Spleen (tissue), 7 donors: ENCODE data around the gene IQSEC1.

Experiments used
- CTCF ChIP-seq, 11 experiments: fragments of 200-600 bp in 7 of 11; fragments of 450-650 bp in 4 of 11; sonication (generic) in 4 of 11; IDR thresholded peaks in 8 of 11; conservative IDR thresholded peaks in 3 of 11; 1 replicate in 7 of 11; 2 replicates in 4 of 11; pipeline versions ENCODE4 v1.4.0 to v1.8.0; 2016 to 2021; ENCODE audit warnings: antibody characterized with exemption in 11 of 11, inconsistent platforms in 4 of 11, mild to moderate bottlenecking in 1 of 11
- POLR2A ChIP-seq, 3 donors: fragments of 450-650 bp; IDR thresholded peaks; one replicate each; pipeline ENCODE4 v1.5.1; 2017; ENCODE audit warnings: antibody characterized with exemption in 3 of 3, mild to moderate bottlenecking in 1 of 3
- POLR2AphosphoS5 ChIP-seq, 3 donors: sonication (generic); formaldehyde crosslinking; IDR thresholded peaks; one replicate each; pipeline ENCODE4 v1.5.1; 2017; ENCODE audit warnings: antibody characterized with exemption in 3 of 3
- donor health status: DM: no; HTN: no; CAD: no; lungs with moderate emphysema.
- donor health status: DM: no; HTN: no; CAD: no.
- donor health status: DM: no; HTN: no; CAD: no.

- TF ChIP-seq CTCF (IDR thresholded peaks at IDR 0.05 in 8 of 11, conservative IDR thresholded peaks at IDR 0.05 in 3 of 11), result no peak
- no peak for TF ChIP-seq POLR2A (IDR thresholded peaks at IDR 0.05)
- no peak for TF ChIP-seq POLR2AphosphoS5 (IDR thresholded peaks at IDR 0.05)
Observed at GRCh38 chr3:12909710-12910109, 163.5 kb downstream of the IQSEC1 start.
